K562 (cell line): ENCODE data around the gene ADM2. TPM values are rescaled to one million over a fixed set of nuclear protein-coding genes. Genes with fewer than 3 reads are reported as not detected.

Source experiments
- ARNT ChIP-seq, 2 experiments: fragments of 450-650 bp; IDR thresholded peaks; 2 replicates each; pipeline ENCODE4 v1.6.1; 2016; ENCODE audit warnings: mild to moderate bottlenecking in 1 of 2
- BCOR ChIP-seq: fragments of 450-650 bp; IDR thresholded peaks from 2 replicates; pipeline ENCODE4 v1.6.1; 2016
- CBX5 ChIP-seq: IDR thresholded peaks from 2 replicates; pipeline ENCODE4 v1.6.1; 2014; ENCODE audit warnings: low read depth, borderline replicate concordance
- CREB1 ChIP-seq, 2 experiments: sonication (generic) in 1 of 2; formaldehyde crosslinking in 1 of 2; IDR thresholded peaks; 2 replicates each; pipeline versions ENCODE4 v1.6.1 to v1.8.0; 2012 to 2022; ENCODE audit warnings: inconsistent platforms in 1 of 2, mild to moderate bottlenecking in 1 of 2, missing genetic modification reagents in 1 of 2, moderate library complexity in 1 of 2
- DIDO1 ChIP-seq: fragments of 450-650 bp; IDR thresholded peaks from 2 replicates; pipeline ENCODE4 v1.6.1; 2016; ENCODE audit warnings: low read depth, missing biosample characterization, missing genetic modification characterization
- ESRRA ChIP-seq: fragments of 450-650 bp; IDR thresholded peaks from 2 replicates; pipeline ENCODE4 v1.6.1; 2014; ENCODE audit warnings: low read depth, mild to moderate bottlenecking, moderate library complexity, borderline replicate concordance
- ETV5 ChIP-seq: sonication (generic); formaldehyde crosslinking; IDR thresholded peaks from 2 replicates; pipeline ENCODE4 v1.4.0; 2020; ENCODE audit warnings: low read depth, mild to moderate bottlenecking, missing genetic modification reagents
- FOXK2 ChIP-seq, 2 experiments: fragments of 450-650 bp; IDR thresholded peaks in 1 of 2; conservative IDR thresholded peaks in 1 of 2; 2 replicates each; pipeline ENCODE4 v1.6.1; 2016; ENCODE audit warnings: low read depth in 2 of 2, mild to moderate bottlenecking in 1 of 2
- FUS ChIP-seq: fragments of 200-400 bp; formaldehyde crosslinking; optimal IDR thresholded peaks from 2 replicates; pipeline ENCODE3; 2017; ENCODE audit warnings: low read depth, low read length
- GATAD2A ChIP-seq: fragments of 450-650 bp; IDR thresholded peaks from 2 replicates; pipeline ENCODE4 v1.6.1; 2017
- GTF2F1 ChIP-seq: IDR thresholded peaks from 2 replicates; pipeline ENCODE4 v1.6.1; 2011; ENCODE audit warnings: low read depth, low read length, improper control_type of control experiment
- HEY1 ChIP-seq: fragments of 250-450 bp; sonication (Bioruptor Pico); IDR thresholded peaks from 2 replicates; pipeline ENCODE4 v1.5.0; 2020; ENCODE audit warnings: mild to moderate bottlenecking, moderate library complexity, borderline replicate concordance
- ILK ChIP-seq: fragments of 450-650 bp; IDR thresholded peaks from 2 replicates; pipeline ENCODE4 v1.6.1; 2016; ENCODE audit warnings: missing genetic modification characterization, low read depth, mild to moderate bottlenecking, missing compliant biosample characterization, moderate library complexity, borderline replicate concordance
- KAT2B ChIP-seq: IDR thresholded peaks from one replicate; pipeline ENCODE4 v1.6.1; 2012; ENCODE audit warnings: low read depth, mild to moderate bottlenecking, control low read depth, inconsistent platforms, low read length, moderate library complexity
- LARP7 ChIP-seq: fragments of 450-650 bp; IDR thresholded peaks from 2 replicates; pipeline ENCODE4 v1.6.1; 2016
- PPARD ChIP-seq: fragments of 250-450 bp; sonication (Bioruptor Pico); IDR thresholded peaks from 2 replicates; pipeline ENCODE4 v1.8.0; 2022; ENCODE audit warnings: inconsistent platforms, mild to moderate bottlenecking, moderate library complexity
- ZBTB7A ChIP-seq: IDR thresholded peaks from 2 replicates; pipeline ENCODE4 v1.6.1; 2011; ENCODE audit warnings: low read depth, mild to moderate bottlenecking, low read length, moderate library complexity, borderline replicate concordance; ENCODE audit not compliant: control insufficient read depth
- ZNF253 ChIP-seq: fragments of 250-450 bp; sonication (Bioruptor Pico); conservative IDR thresholded peaks from 2 replicates; pipeline ENCODE4 v1.6.1; 2021; ENCODE audit warnings: mild to moderate bottlenecking
- ZNF785 ChIP-seq: fragments of 250-450 bp; sonication (Bioruptor Pico); IDR thresholded peaks from 2 replicates; pipeline ENCODE4 v1.4.0; 2020; ENCODE audit warnings: mild to moderate bottlenecking
- polyA plus RNA-seq, 8 experiments: library from polyadenylated mRNA; depleted of rRNA in 4 of 8; stranded (reverse) in 5 of 8; unstranded in 3 of 8; fragments of >200 nt; fragmentation: Nextera tagmentation in 2 of 8; fragmentation: Illumina TruSeq in 1 of 8; extraction: Ambion mirVana in 2 of 8; extraction: Trizol in 1 of 8; gene quantifications; 2 replicates each; pipeline versions ENCODE4 v1.2.1 to v1.2.3, GENCODE V29; 2011 to 2014; ENCODE audit warnings: inconsistent platforms in 1 of 8, missing spikeins in 1 of 8
- total RNA-seq, 7 experiments: library from RNA; depleted of rRNA in 6 of 7; stranded (reverse); fragments of >200 nt in 6 of 7; fragmentation: Illumina TruSeq in 2 of 7; extraction: Trizol in 2 of 7; gene quantifications; 2 replicates each; pipeline versions ENCODE4 v1.2.1 to v1.2.3, GENCODE V29; 2011 to 2021; ENCODE audit warnings: low replicate concordance in 1 of 7
- TF ChIP-seq, protein P1 (sequence below): fragments of 450-650 bp; IDR thresholded peaks from 2 replicates; pipeline ENCODE4 v1.7.0; 2016; ENCODE audit warnings: borderline replicate concordance
- TF ChIP-seq, protein P2 (sequence below), 2 experiments: fragments of 250-450 bp in 1 of 2; fragments of 450-650 bp in 1 of 2; sonication (Bioruptor Pico) in 1 of 2; IDR thresholded peaks; 2 replicates each; pipeline versions ENCODE4 v1.6.1 to v1.8.0; 2016 to 2021; ENCODE audit warnings: mild to moderate bottlenecking in 2 of 2, moderate library complexity in 2 of 2, missing compliant biosample characterization in 1 of 2, missing genetic modification characterization in 1 of 2
- TF ChIP-seq, protein P3 (sequence below): fragments of 450-650 bp; IDR thresholded peaks from 2 replicates; pipeline ENCODE4 v1.6.1; 2016
- TF ChIP-seq, protein P4 (sequence below): fragments of 450-650 bp; formaldehyde crosslinking; IDR thresholded peaks from 2 replicates; pipeline ENCODE4 v1.4.0; 2020; ENCODE audit warnings: mild to moderate bottlenecking

The ADM2 gene
- total and polyA plus RNA-seq, 9 of the 15 experiments (the other 6 are each of a cell fraction or from before 2014, with no cell fraction given) = 0.11 to 5.1 (median 0.38) TPM

DNA sequence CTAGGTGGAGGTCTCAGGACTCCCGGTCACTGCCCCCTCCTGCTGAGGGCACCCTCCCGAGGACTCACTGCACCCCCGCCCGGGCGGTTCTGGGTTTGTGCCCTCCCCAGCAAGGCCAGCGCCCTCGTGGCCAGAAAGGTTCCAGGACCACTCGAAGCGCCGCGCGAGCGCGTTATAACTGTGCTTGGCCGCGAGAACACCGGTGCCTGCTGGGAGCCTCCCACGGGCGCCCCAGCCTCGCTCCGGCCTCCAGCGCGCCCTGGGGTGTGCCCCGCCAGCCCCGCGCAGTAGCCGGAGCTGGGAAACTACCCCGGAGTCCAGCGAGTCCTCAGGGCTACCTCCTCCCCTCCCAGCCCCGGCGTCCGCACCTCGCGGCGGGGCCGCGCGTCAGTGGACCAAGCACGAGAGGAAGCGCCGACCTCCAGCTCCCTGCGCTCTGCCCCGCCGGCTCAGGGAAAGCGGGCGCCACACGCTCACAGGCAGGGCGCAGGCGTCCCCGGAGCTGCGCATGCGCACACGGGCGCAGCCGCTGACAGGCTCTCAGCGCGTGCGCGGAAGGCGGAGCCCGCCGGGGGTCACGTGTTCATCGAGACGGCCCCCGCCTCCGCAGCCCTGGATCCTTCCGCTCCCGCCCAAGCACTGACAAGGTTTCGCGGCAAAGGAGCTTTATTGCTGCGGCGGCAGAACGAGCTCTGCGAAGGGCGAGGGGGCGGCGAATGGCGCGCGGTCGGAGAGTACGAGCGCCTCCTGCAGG lies 43.9 kb downstream of the ADM2 start, which contains the start of gene SCO2 (continued):
- TF ChIP-seq, protein P1, sequence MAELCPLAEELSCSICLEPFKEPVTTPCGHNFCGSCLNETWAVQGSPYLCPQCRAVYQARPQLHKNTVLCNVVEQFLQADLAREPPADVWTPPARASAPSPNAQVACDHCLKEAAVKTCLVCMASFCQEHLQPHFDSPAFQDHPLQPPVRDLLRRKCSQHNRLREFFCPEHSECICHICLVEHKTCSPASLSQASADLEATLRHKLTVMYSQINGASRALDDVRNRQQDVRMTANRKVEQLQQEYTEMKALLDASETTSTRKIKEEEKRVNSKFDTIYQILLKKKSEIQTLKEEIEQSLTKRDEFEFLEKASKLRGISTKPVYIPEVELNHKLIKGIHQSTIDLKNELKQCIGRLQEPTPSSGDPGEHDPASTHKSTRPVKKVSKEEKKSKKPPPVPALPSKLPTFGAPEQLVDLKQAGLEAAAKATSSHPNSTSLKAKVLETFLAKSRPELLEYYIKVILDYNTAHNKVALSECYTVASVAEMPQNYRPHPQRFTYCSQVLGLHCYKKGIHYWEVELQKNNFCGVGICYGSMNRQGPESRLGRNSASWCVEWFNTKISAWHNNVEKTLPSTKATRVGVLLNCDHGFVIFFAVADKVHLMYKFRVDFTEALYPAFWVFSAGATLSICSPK = no peak
- TF ChIP-seq, protein P2, sequence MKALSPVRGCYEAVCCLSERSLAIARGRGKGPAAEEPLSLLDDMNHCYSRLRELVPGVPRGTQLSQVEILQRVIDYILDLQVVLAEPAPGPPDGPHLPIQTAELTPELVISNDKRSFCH (CRISPR knock-in tag; IDR thresholded peaks at IDR 0.05) = no peak
- TF ChIP-seq, protein P2 (tag; IDR thresholded peaks at IDR 0.05) = peak; percentile 70; the same call in 1 of the 2 replicates
- TF ChIP-seq PPARD (CRISPR knock-in tag) (no peak), BCOR (no peak), FOXK2 (conservative IDR thresholded peaks at IDR 0.05 in 1 of 2, IDR thresholded peaks at IDR 0.05 in 1 of 2; ENCODE audit: low read depth in 2 of 2) (peak in 1 of 2 experiments; percentile 49; a peak in 1 of 4 replicates), GTF2F1 (no peak), HEY1 (CRISPR knock-in tag) (no peak), ILK (no peak), ETV5 (no peak), ARNT (IDR thresholded peaks at IDR 0.05) (no peak), FUS (peak; percentile 36), ZBTB7A (no peak), CREB1 (IDR thresholded peaks at IDR 0.05) (peak; percentile 9; the same call in 1 of the 2 replicates), CREB1 (CRISPR knock-in tag; IDR thresholded peaks at IDR 0.05) (peak; percentile 61; the same call in 1 of the 2 replicates), ZNF785 (no peak), DIDO1 (tag) (no peak), LARP7 (no peak), ESRRA (no peak), CBX5 (no peak), KAT2B (no peak), GATAD2A (no peak), ZNF253 (CRISPR knock-in tag) (no peak)
- TF ChIP-seq, protein P3, sequence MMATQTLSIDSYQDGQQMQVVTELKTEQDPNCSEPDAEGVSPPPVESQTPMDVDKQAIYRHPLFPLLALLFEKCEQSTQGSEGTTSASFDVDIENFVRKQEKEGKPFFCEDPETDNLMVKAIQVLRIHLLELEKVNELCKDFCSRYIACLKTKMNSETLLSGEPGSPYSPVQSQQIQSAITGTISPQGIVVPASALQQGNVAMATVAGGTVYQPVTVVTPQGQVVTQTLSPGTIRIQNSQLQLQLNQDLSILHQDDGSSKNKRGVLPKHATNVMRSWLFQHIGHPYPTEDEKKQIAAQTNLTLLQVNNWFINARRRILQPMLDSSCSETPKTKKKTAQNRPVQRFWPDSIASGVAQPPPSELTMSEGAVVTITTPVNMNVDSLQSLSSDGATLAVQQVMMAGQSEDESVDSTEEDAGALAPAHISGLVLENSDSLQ = peak; percentile 47
- TF ChIP-seq, protein P4, sequence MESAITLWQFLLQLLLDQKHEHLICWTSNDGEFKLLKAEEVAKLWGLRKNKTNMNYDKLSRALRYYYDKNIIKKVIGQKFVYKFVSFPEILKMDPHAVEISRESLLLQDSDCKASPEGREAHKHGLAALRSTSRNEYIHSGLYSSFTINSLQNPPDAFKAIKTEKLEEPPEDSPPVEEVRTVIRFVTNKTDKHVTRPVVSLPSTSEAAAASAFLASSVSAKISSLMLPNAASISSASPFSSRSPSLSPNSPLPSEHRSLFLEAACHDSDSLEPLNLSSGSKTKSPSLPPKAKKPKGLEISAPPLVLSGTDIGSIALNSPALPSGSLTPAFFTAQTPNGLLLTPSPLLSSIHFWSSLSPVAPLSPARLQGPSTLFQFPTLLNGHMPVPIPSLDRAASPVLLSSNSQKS (CRISPR knock-in tag) = no peak
